ENCODE results near the gene PPP1R8. TPM values are rescaled to one million over a fixed set of nuclear protein-coding genes. Genes with fewer than 3 reads are reported as not detected.
"Not testable (repeated sequence)": the region's sequence is repeated elsewhere in the genome, so short reads cannot be mapped to it uniquely, and the experiment has no call there.

Gene PPP1R8
- total RNA-seq, 1 experiment from 2014 or later: 57.4 TPM

DNA sequence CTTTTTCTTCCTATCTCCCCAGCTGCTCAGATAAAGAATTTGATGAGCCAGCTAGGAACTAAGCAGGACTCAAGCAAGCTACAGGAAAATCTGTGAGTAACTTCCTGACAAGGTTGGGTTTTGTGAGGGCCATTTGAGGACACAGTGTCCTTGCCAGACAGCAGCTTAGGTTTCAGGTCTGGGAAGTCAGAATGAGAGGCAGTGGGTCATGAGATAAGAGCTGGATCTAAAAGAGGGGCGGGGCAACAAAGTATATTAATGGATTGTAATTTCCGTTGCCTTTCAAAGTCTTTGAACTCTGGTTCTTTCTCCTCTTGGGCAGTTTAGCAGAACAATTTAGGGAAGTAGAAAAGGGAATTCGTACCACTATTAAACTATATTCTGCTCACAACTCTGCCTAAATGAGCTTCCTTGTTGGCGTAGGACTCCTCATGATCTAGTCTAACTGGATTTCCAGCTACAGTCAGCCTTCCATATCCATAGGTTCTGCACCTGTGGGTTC lies 41.0 kb upstream of the PPP1R8 start:
- Histone ChIP-seq H3K36me3 (ENCODE audit: control insufficient read depth in 1 of 2, insufficient read depth in 2 of 2, low read length in 2 of 2) (peaks cover 5 to 13% of the 10 kb centered on the region in 2 experiments; a peak in 2 of 4 replicates), H3K9ac (ENCODE audit: low read length) (no peak overlapping the region), H3K4me3 (replicated peaks in 1 of 2; ENCODE audit: low read depth in 1 of 2, low read length in 2 of 2) (no peak overlapping the region), H3K4me2 (ENCODE audit: low read length) (no peak overlapping the region), H4K20me1 (ENCODE audit: insufficient read depth) (no peaks in the 10 kb centered on the region), H3K79me2 (ENCODE audit: insufficient read depth, low read length) (peaks cover 8% of the 10 kb centered on the region; the same call in 1 of the 2 replicates), H3K27ac (ENCODE audit: low read depth, low read length) (no peak overlapping the region), H3K9me3 (ENCODE audit: control insufficient read depth in 1 of 2, insufficient read depth in 1 of 2, low read depth in 1 of 2, low read length in 2 of 2) (no peaks in the 10 kb centered on the region), H2AFZ (ENCODE audit: low read depth, low read length, poor library complexity, severe bottlenecking) (no peak overlapping the region), H3K4me1 (ENCODE audit: control insufficient read depth in 1 of 2, insufficient read depth in 2 of 2, low read length in 2 of 2) (peaks cover 2 to 13% of the 10 kb centered on the region in 2 experiments; a peak in 2 of 4 replicates), H3K9me2 (ENCODE audit: insufficient read depth) (no peaks in the 10 kb centered on the region), H3K27me3 (ENCODE audit: insufficient read depth, low read length) (no peaks in the 10 kb centered on the region)
- POLR2A ChIA-PET: no interaction called here
- BruUV-seq (replicated peaks): no TSS peak
- DNase-seq (ENCODE audit: low read depth, low spot score) (no peak), ATAC-seq (no peak)
- RAD21 ChIA-PET (ENCODE audit: low non-redundant PET in 1 of 2, low total read pairs in 2 of 2, uncharacterized antibody in 2 of 2, unreplicated experiment in 2 of 2): no interaction called here
- CTCF ChIA-PET: no interaction called here
- TF ChIP-seq ZFX (IDR thresholded peaks at IDR 0.05): no peak
- TF ChIP-seq REST (IDR thresholded peaks at IDR 0.05; ENCODE audit: low read depth): no peak
- no peak for TF ChIP-seq FOSL1 (IDR thresholded peaks at IDR 0.05; ENCODE audit: low read depth)
- no peak for TF ChIP-seq POLR2AphosphoS5 (IDR thresholded peaks at IDR 0.05; ENCODE audit: low read depth, low read length)
- intact Hi-C loops (cut with micrococcal nuclease): no loop called here

DNA sequence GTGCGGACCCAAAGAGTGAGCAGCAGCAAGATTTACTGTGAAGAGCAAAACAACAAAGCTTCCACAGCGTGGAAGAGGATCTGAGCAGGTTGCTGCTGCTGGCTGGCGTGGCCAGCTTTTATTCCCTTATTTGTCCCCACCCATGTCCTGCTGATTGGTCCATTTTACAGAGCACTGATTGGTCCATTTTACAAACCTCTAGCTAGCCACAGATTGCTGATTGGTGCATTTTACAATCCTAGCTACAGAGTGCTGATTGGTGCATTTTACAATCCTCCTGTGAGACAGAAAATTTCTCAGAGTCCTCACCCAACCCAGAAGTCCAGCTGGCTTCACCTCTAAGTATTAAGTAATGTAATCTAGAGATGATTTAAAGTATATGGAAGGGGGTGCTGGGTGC lies 40.3 kb upstream of the PPP1R8 start:
- H3K4me1 ChIP-seq (ENCODE audit: control insufficient read depth in 1 of 2, insufficient read depth in 2 of 2, low read length in 2 of 2); DNase-seq (ENCODE audit: low read depth, low spot score); RAD21 ChIA-PET (ENCODE audit: low non-redundant PET in 1 of 2, low total read pairs in 2 of 2, uncharacterized antibody in 2 of 2, unreplicated experiment in 2 of 2); POLR2A ChIA-PET; CTCF ChIA-PET; BruUV-seq (replicated peaks); H3K9me2 ChIP-seq (ENCODE audit: insufficient read depth); H3K79me2 ChIP-seq (ENCODE audit: insufficient read depth, low read length); intact Hi-C loops (cut with micrococcal nuclease); H4K20me1 ChIP-seq (ENCODE audit: insufficient read depth); H3K9ac ChIP-seq (ENCODE audit: low read length); H3K4me2 ChIP-seq (ENCODE audit: low read length); H3K4me3 ChIP-seq (replicated peaks in 1 of 2; ENCODE audit: low read depth in 1 of 2, low read length in 2 of 2); H3K27ac ChIP-seq (ENCODE audit: low read depth, low read length); H3K27me3 ChIP-seq (ENCODE audit: insufficient read depth, low read length); ATAC-seq; H2AFZ ChIP-seq (ENCODE audit: low read depth, low read length, poor library complexity, severe bottlenecking); H3K9me3 ChIP-seq (ENCODE audit: control insufficient read depth in 1 of 2, insufficient read depth in 1 of 2, low read depth in 1 of 2, low read length in 2 of 2): not testable (repeated sequence)
- H3K36me3 ChIP-seq (ENCODE audit: control insufficient read depth in 1 of 2, insufficient read depth in 2 of 2, low read length in 2 of 2): peaks cover 8 to 13% of the 10 kb centered on the region in 2 experiments; a peak in 3 of 4 replicates
